AG09319 (cell line): ENCODE results near the gene LAMA2.

ENCODE experiments used
- DNase-seq: peaks from one replicate; pipeline ENCODE4 v3.0.0-alpha.2; 2010; ENCODE audit warnings: low read depth; ENCODE audit errors: extremely low read depth
- CTCF ChIP-seq: IDR thresholded peaks from 2 replicates; pipeline ENCODE4 v1.5.1; 2011; ENCODE audit warnings: low read depth, mild to moderate bottlenecking, inconsistent platforms, low read length, moderate library complexity

The LAMA2 gene

GRCh38 chr6:129292836-129293235 is 409.9 kb downstream of the LAMA2 start:
- no peak for TF ChIP-seq CTCF
- DNase-seq = no peak

- no peak for DNase-seq
- TF ChIP-seq CTCF = no peak
These were observed 414.7 kb downstream of the LAMA2 start for GRCh38 chr6:129297592-129297991.

GRCh38 chr6:129302671-129303070 is 419.7 kb downstream of the LAMA2 start:
- DNase-seq = no peak
- no peak for TF ChIP-seq CTCF

- DNase-seq = no peak
- no peak for TF ChIP-seq CTCF
These were observed 423.9 kb downstream of the LAMA2 start for GRCh38 chr6:129306826-129307225.

- no peak for TF ChIP-seq CTCF
These were observed 424.9 kb downstream of the LAMA2 start for GRCh38 chr6:129307845-129308244.

GRCh38 chr6:129309154-129309553 is 426.2 kb downstream of the LAMA2 start:
- DNase-seq = no peak

More at GRCh38 chr6:129307845-129308244, 424.9 kb downstream of the LAMA2 start:
- no peak for DNase-seq

GRCh38 chr6:129312880-129313279 is 429.9 kb downstream of the LAMA2 start:
- TF ChIP-seq CTCF = no peak
- peak; percentile 3 for DNase-seq

More at GRCh38 chr6:129309154-129309553, 426.2 kb downstream of the LAMA2 start:
- no peak for TF ChIP-seq CTCF
